Measurements from ENCODE around the gene TM9SF2.
"Not testable (repeated sequence)": the region's sequence is repeated elsewhere in the genome, so short reads cannot be mapped to it uniquely, and the experiment has no call there.

Gene TM9SF2

GRCh38 chr13:99501184-99501847 lies at the start of gene TM9SF2:
Gene TM9SF2, plus strand, starts transcription at chr13:99501472. Its CDS starts 135 bp downstream, at chr13:99501607.
- H3K4me1 Mint-ChIP-seq: peaks cover 86% of the 10 kb centered on the region
- peak within 1 kb of the TSS; percentile 98 for H3K27ac Mint-ChIP-seq
- no peaks in the 10 kb centered on the region for H3K27me3 Mint-ChIP-seq

GRCh38 chr13:99454518-99455183 lies 46.6 kb upstream of the TM9SF2 start:
- no peak overlapping the region for H3K27ac Mint-ChIP-seq
- H3K9me3 Mint-ChIP-seq: peaks cover 6% of the 10 kb centered on the region
- no peaks in the 10 kb centered on the region for H3K4me1 Mint-ChIP-seq

More at GRCh38 chr13:99501184-99501847, at the start of gene TM9SF2:
- peak within 1 kb of the TSS; percentile 98 for H3K4me3 Mint-ChIP-seq
- peaks cover 3% of the 10 kb centered on the region for H3K36me3 Mint-ChIP-seq
- no peaks in the 10 kb centered on the region for H3K9me3 Mint-ChIP-seq

GRCh38 chr13:99459099-99459850 lies 42.0 kb upstream of the TM9SF2 start:
- peaks cover 4% of the 10 kb centered on the region for H3K36me3 Mint-ChIP-seq
- H3K9me3 Mint-ChIP-seq: peaks cover 6% of the 10 kb centered on the region
- H3K27ac Mint-ChIP-seq: no peak overlapping the region
- peaks cover 3% of the 10 kb centered on the region for H3K27me3 Mint-ChIP-seq
- H3K4me1 Mint-ChIP-seq: peaks cover 23% of the 10 kb centered on the region
- no peak overlapping the region for H3K4me3 Mint-ChIP-seq

More at GRCh38 chr13:99454518-99455183, 46.6 kb upstream of the TM9SF2 start:
- H3K27me3 Mint-ChIP-seq: peaks cover 4% of the 10 kb centered on the region
- no peak overlapping the region for H3K4me3 Mint-ChIP-seq
- H3K36me3 Mint-ChIP-seq: peaks cover 4% of the 10 kb centered on the region

GRCh38 chr13:99460802-99461201 lies 40.5 kb upstream of the TM9SF2 start:
- not testable (repeated sequence) for H3K4me3 Mint-ChIP-seq, H3K9me3 Mint-ChIP-seq, H3K27me3 Mint-ChIP-seq, H3K36me3 Mint-ChIP-seq
- peak overlapping the region; percentile 65 for H3K27ac Mint-ChIP-seq
- peaks cover 37% of the 10 kb centered on the region for H3K4me1 Mint-ChIP-seq

GRCh38 chr13:99463646-99464397 lies 37.5 kb upstream of the TM9SF2 start:
- Mint-ChIP-seq H3K36me3 (no peaks in the 10 kb centered on the region), H3K4me1 (peaks cover 40% of the 10 kb centered on the region), H3K4me3 (no peak overlapping the region), H3K27ac (peak overlapping the region; percentile 92), H3K9me3 (no peaks in the 10 kb centered on the region), H3K27me3 (no peaks in the 10 kb centered on the region)

GRCh38 chr13:99464441-99464949 lies 36.8 kb upstream of the TM9SF2 start:
- Mint-ChIP-seq H3K27me3 (no peaks in the 10 kb centered on the region), H3K4me1 (peaks cover 40% of the 10 kb centered on the region), H3K36me3 (peaks cover 4% of the 10 kb centered on the region), H3K4me3 (peak overlapping the region; percentile 39), H3K9me3 (no peaks in the 10 kb centered on the region), H3K27ac (peak overlapping the region; percentile 92)

GRCh38 chr13:99465454-99465853 lies 35.8 kb upstream of the TM9SF2 start:
- Mint-ChIP-seq H3K9me3 (no peaks in the 10 kb centered on the region), H3K36me3 (peaks cover 4% of the 10 kb centered on the region), H3K27me3 (no peaks in the 10 kb centered on the region), H3K27ac (peak overlapping the region; percentile 94), H3K4me1 (peaks cover 39% of the 10 kb centered on the region), H3K4me3 (peak overlapping the region; percentile 52)

- Mint-ChIP-seq H3K27me3 (no peaks in the 10 kb centered on the region), H3K4me1 (peaks cover 28% of the 10 kb centered on the region), H3K27ac (no peak overlapping the region), H3K4me3 (no peak overlapping the region), H3K9me3 (no peaks in the 10 kb centered on the region), H3K36me3 (peaks cover 4% of the 10 kb centered on the region)
Observed at GRCh38 chr13:99467764-99468163, 33.5 kb upstream of the TM9SF2 start.

GRCh38 chr13:99469041-99469440 lies 32.2 kb upstream of the TM9SF2 start:
- Mint-ChIP-seq H3K27ac (no peak overlapping the region), H3K27me3 (no peaks in the 10 kb centered on the region), H3K36me3 (peaks cover 5% of the 10 kb centered on the region), H3K4me1 (peaks cover 19% of the 10 kb centered on the region), H3K4me3 (no peak overlapping the region), H3K9me3 (no peaks in the 10 kb centered on the region)

GRCh38 chr13:99470027-99470426 lies 31.2 kb upstream of the TM9SF2 start:
- Mint-ChIP-seq H3K27me3 (no peaks in the 10 kb centered on the region), H3K4me1 (peaks cover 9% of the 10 kb centered on the region), H3K4me3 (no peak overlapping the region), H3K36me3 (peaks cover 5% of the 10 kb centered on the region), H3K27ac (no peak overlapping the region), H3K9me3 (no peaks in the 10 kb centered on the region)

GRCh38 chr13:99471221-99472121 lies 29.8 kb upstream of the TM9SF2 start:
- Mint-ChIP-seq H3K36me3 (peaks cover 5% of the 10 kb centered on the region), H3K9me3 (no peaks in the 10 kb centered on the region), H3K27me3 (no peaks in the 10 kb centered on the region), H3K27ac (no peak overlapping the region), H3K4me3 (no peak overlapping the region), H3K4me1 (peaks cover 2% of the 10 kb centered on the region)

GRCh38 chr13:99472122-99472440 lies 29.2 kb upstream of the TM9SF2 start:
- peaks cover 4% of the 10 kb centered on the region for H3K4me1 Mint-ChIP-seq
- no peaks in the 10 kb centered on the region for H3K9me3 Mint-ChIP-seq
- no peaks in the 10 kb centered on the region for H3K27me3 Mint-ChIP-seq
- H3K27ac Mint-ChIP-seq: no peak overlapping the region
- peaks cover 5% of the 10 kb centered on the region for H3K36me3 Mint-ChIP-seq
- no peak overlapping the region for H3K4me3 Mint-ChIP-seq

- Mint-ChIP-seq H3K27me3 (no peaks in the 10 kb centered on the region), H3K4me1 (peaks cover 4% of the 10 kb centered on the region), H3K9me3 (no peaks in the 10 kb centered on the region), H3K36me3 (peaks cover 5% of the 10 kb centered on the region), H3K4me3 (no peak overlapping the region), H3K27ac (no peak overlapping the region)
Observed at GRCh38 chr13:99473515-99473914, 27.8 kb upstream of the TM9SF2 start.

GRCh38 chr13:99476648-99477047 lies 24.6 kb upstream of the TM9SF2 start:
- no peaks in the 10 kb centered on the region for H3K9me3 Mint-ChIP-seq
- peaks cover 4% of the 10 kb centered on the region for H3K4me1 Mint-ChIP-seq
- H3K4me3 Mint-ChIP-seq: no peak overlapping the region
- no peaks in the 10 kb centered on the region for H3K27me3 Mint-ChIP-seq
- H3K27ac Mint-ChIP-seq: no peak overlapping the region
- peaks cover 1% of the 10 kb centered on the region for H3K36me3 Mint-ChIP-seq

All from activated naive CD4-positive, alpha-beta T cell treated with anti-CD3 and anti-CD28 coated beads, Interleukin-2, amount 50 U/mL, for 24 hours (primary cell).